ENCODE measurements around the gene TLR3.
"Not testable (repeated sequence)": the region's sequence is repeated elsewhere in the genome, so short reads cannot be mapped to it uniquely, and the experiment has no call there.

TLR3 gene

GRCh38 chr4:186068581-186069348 is at the start of gene TLR3:
TLR3 (plus strand) TSS chr4:186069156; CDS start chr4:186076620, 7,464 bp downstream.
- no peak for DNase-seq (ENCODE audit: low spot score)

- no peak for DNase-seq (ENCODE audit: low spot score)
Measured at GRCh38 chr4:186019269-186019668, 49.7 kb upstream of the TLR3 start.

- DNase-seq (ENCODE audit: low spot score) = no peak
Measured at GRCh38 chr4:186020106-186020792, 48.7 kb upstream of the TLR3 start.

GRCh38 chr4:186020793-186021407 is 48.1 kb upstream of the TLR3 start:
- DNase-seq (ENCODE audit: low spot score) = no peak

- DNase-seq (ENCODE audit: low spot score) = peak; percentile 64
Measured at GRCh38 chr4:186021461-186022167, 47.3 kb upstream of the TLR3 start.

- no peak for DNase-seq (ENCODE audit: low spot score)
Measured at GRCh38 chr4:186023975-186024374, 45.0 kb upstream of the TLR3 start.

- peak; percentile 85 for DNase-seq (ENCODE audit: low spot score)
Measured at GRCh38 chr4:186024637-186025407, 44.1 kb upstream of the TLR3 start.

GRCh38 chr4:186025408-186025690 is 43.6 kb upstream of the TLR3 start:
- DNase-seq (ENCODE audit: low spot score) = peak; percentile 41

GRCh38 chr4:186027405-186027804 is 41.6 kb upstream of the TLR3 start:
- DNase-seq (ENCODE audit: low spot score) = no peak

- DNase-seq (ENCODE audit: low spot score) = no peak
Measured at GRCh38 chr4:186029571-186030398, 39.2 kb upstream of the TLR3 start.

- DNase-seq (ENCODE audit: low spot score) = no peak
Measured at GRCh38 chr4:186030399-186030775, 38.6 kb upstream of the TLR3 start.

GRCh38 chr4:186030795-186031194 is 38.2 kb upstream of the TLR3 start:
- no peak for DNase-seq (ENCODE audit: low spot score)

- DNase-seq (ENCODE audit: low spot score) = no peak
Measured at GRCh38 chr4:186032259-186032658, 36.7 kb upstream of the TLR3 start.

GRCh38 chr4:186033027-186033426 is 35.9 kb upstream of the TLR3 start:
- DNase-seq (ENCODE audit: low spot score) = no peak

GRCh38 chr4:186034613-186035012 is 34.3 kb upstream of the TLR3 start:
- not testable (repeated sequence) for DNase-seq (ENCODE audit: low spot score)

- no peak for DNase-seq (ENCODE audit: low spot score)
Measured at GRCh38 chr4:186036976-186037581, 31.9 kb upstream of the TLR3 start.

- peak; percentile 89 for DNase-seq (ENCODE audit: low spot score)
Measured at GRCh38 chr4:186037692-186038658, 31.0 kb upstream of the TLR3 start.

GRCh38 chr4:186039697-186040096 is 29.3 kb upstream of the TLR3 start:
- no peak for DNase-seq (ENCODE audit: low spot score)

- no peak for DNase-seq (ENCODE audit: low spot score)
Measured at GRCh38 chr4:186040316-186040715, 28.6 kb upstream of the TLR3 start.

Data from putamen (tissue), 1 donor.